Activated naive CD4-positive, alpha-beta T cell treated with anti-CD3 and anti-CD28 coated beads, Interleukin-2, amount 50 U/mL, for 24 hours (primary cell): ENCODE data around the gene SMARCD1.

Source experiments
- H3K27ac Mint-ChIP-seq: one replicate; pipeline ENCODE4 v1.8.0; 2021; ENCODE audit warnings: mild to moderate bottlenecking, mixed read lengths
- H3K27me3 Mint-ChIP-seq: one replicate; pipeline ENCODE4 v1.8.0; 2021; ENCODE audit warnings: mixed read lengths
- H3K36me3 Mint-ChIP-seq: one replicate; pipeline ENCODE4 v1.8.0; 2021; ENCODE audit warnings: mixed read lengths
- H3K4me1 Mint-ChIP-seq: one replicate; pipeline ENCODE4 v1.8.0; 2021; ENCODE audit warnings: mixed read lengths
- H3K4me3 Mint-ChIP-seq: one replicate; pipeline ENCODE4 v1.8.0; 2021; ENCODE audit warnings: mild to moderate bottlenecking, mixed read lengths
- H3K9me3 Mint-ChIP-seq: one replicate; pipeline ENCODE4 v1.8.0; 2021; ENCODE audit warnings: mixed read lengths

The SMARCD1 gene

DNA sequence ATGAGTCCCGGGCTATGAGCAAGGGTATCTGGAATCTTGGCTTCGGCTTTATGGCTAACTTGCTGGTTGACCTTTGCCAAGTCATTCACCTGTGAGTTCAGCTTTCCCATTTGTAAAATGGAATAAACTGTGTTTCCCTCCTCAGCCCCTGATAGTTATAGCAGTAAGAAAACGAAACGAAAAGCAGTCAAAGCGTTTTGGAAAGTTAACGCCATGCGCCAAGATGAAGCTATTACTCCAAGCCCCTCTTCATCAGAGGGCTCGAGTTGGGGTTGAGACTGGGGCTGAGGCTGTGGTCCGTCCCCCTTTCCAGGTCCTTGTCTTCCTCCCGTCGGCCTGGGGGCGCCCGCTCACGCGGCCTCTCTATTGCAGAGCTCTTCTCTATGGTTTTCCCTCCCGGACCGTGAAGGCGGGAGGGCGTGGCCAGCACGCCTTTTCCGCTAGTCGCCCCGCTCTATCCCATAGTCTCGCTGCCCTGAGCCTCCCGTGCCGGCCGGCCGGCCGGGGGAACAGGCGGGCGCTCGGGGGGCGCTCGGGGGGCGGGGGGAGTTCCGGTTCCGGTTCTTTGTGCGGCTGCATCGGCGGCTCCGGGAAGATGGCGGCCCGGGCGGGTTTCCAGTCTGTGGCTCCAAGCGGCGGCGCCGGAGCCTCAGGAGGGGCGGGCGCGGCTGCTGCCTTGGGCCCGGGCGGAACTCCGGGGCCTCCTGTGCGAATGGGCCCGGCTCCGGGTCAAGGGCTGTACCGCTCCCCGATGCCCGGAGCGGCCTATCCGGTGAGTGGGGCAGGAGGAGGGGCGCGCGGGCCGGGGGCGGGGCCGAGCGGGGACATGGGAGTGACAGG lies at the start of gene SMARCD1:
Gene SMARCD1 (plus strand): TSS at position 568 of the 840 bp plus-strand sequence. CDS start 28 bp downstream, at position 596.
- Mint-ChIP-seq H3K27ac (peak within 1 kb of the TSS; percentile 95), H3K27me3 (no peaks in the 10 kb centered on the region), H3K9me3 (no peaks in the 10 kb centered on the region), H3K4me3 (peak within 1 kb of the TSS; percentile 93), H3K4me1 (peaks cover 43% of the 10 kb centered on the region), H3K36me3 (no peaks in the 10 kb centered on the region)

DNA sequence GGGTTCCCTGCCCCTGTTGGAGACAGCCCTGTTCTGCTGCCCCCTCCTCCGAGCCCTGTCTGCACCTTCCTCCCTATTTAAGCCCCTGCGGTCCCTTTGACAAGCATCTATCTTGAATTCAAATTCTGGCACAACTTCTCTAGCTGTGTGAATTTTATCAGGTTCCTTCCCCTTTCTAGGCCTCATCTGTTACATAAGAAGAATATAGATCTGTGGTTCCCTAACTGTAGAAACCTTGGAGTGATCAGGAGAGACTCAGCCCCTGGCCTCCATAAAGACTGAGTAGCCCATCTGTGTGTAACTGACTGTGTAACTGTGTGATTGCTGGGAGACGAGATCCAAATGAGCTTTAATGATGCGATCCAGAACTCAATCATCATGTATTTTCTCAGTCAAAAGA lies 46.8 kb upstream of the SMARCD1 start:
- no peaks in the 10 kb centered on the region for H3K36me3 Mint-ChIP-seq
- no peak overlapping the region for H3K4me3 Mint-ChIP-seq
- no peak overlapping the region for H3K27ac Mint-ChIP-seq
- no peaks in the 10 kb centered on the region for H3K9me3 Mint-ChIP-seq
- H3K4me1 Mint-ChIP-seq, result peaks cover 4% of the 10 kb centered on the region
- peaks cover 3% of the 10 kb centered on the region for H3K27me3 Mint-ChIP-seq

DNA sequence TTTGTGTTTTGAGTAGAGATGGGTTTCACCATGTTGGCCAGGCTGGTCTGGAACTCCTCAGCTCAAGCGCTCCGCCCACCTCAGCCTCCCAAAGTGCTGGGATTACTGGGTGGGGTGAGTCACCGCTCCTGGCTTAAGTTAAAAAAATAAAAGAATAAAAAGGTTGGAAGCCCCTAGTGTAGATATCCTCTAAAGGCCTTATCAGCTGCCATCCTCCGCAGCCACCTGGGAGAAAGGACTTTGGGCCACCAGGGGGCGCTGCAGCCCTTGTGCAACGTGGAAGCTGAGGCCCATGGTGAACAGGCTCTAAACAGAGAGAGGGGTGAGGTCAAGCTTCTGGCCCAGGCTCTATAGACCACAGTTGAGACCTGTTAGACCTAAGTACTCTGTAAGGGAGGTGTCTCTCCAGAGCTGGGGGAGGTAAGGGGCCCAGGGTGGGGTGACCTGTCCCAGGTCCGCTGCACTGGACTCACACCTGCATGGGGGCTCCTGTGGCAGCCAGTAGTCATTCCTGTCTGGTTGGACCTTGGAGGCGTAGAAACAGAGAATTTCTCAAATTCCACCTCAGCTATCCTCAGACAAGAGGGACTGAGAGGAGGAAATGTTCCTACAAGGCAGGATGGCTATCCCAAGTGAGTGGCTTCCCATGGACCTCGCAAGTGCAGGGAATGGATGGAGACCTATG lies 45.8 kb upstream of the SMARCD1 start:
- H3K4me3 Mint-ChIP-seq, result no peak overlapping the region
- H3K27ac Mint-ChIP-seq, result no peak overlapping the region
- no peaks in the 10 kb centered on the region for H3K9me3 Mint-ChIP-seq
- no peaks in the 10 kb centered on the region for H3K36me3 Mint-ChIP-seq
- peaks cover 4% of the 10 kb centered on the region for H3K4me1 Mint-ChIP-seq
- peaks cover 3% of the 10 kb centered on the region for H3K27me3 Mint-ChIP-seq

DNA sequence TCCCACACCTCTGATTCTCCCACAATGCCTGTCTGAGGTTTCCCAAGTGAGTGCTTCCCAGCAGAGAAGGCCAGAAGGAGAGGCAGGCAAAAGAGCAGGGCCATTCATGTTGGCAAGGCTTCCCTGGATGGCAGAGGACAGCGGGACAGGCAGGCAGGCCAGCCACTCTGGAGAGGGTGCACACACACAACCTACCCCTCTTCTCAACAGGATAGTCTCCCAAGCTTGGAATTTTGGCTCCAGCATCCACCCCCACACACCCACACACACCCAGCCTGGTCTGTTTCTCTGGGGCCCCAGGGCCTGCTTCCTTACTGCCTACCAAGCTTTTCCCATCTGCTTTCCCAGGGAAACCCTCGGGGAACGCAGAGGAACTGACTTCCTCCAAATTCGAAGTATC lies 44.5 kb upstream of the SMARCD1 start:
- Mint-ChIP-seq H3K9me3 (no peaks in the 10 kb centered on the region), H3K4me1 (peaks cover 4% of the 10 kb centered on the region), H3K27ac (no peak overlapping the region), H3K4me3 (no peak overlapping the region), H3K27me3 (peaks cover 1% of the 10 kb centered on the region), H3K36me3 (no peaks in the 10 kb centered on the region)

DNA sequence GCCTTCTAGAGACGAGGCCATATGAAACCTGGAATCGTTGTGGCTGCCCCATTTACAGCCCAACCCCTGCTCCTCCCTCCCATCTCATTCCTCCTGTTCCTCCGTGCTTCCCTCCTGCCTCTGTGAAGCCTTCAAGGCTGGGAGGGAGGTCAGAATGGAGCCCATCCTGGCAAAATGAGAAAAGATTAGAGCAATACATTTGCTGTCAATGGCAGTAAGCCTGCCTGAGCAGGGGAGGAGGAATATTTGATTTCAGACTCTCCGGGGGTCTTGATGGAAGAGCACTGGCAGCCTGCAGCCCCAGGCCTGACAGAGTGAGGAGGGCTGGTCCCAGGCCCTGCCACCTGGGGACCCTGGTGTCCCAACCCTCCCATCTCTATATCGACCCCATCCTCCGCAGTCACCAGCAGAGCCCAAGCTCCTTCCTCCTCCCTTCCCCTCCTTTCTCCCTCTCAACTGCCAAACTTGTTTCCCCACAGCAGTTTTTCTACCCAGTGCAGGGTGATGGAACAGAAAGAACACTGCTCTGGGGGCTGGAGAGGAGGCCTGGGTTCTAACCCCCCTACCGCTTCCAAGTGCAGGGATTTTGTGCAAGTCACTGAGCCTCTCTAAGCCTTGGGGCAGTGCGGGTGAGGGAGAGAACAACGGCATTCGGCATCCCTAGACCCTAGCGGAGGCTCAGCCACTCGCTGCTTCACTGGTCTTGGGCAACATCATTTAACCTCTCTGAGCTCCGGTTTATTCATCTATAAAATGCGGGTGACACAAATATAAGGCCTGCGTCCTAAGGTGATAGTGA lies 43.9 kb upstream of the SMARCD1 start:
- Mint-ChIP-seq H3K27me3 (peaks cover under 1% of the 10 kb centered on the region), H3K27ac (no peak overlapping the region), H3K4me3 (no peak overlapping the region)

DNA sequence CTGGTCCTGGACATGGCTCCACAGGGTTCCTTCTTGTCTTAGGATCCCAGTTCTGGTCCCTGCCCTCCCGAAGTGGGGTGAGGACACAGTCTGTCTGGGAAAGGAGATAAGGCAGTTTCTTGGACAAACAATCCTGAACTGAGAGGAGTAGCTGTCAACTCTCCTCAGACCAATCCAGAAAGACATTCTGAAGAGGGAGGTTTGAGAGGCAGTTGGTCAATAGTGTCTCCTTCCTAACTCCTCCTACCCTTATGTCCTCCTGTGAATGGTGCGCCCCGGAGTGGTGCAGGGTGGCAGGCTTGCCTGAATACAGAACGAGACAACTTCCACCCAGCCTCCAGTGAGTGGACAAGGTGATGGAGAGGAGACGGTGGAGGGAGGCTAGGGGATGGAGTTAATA lies 43.2 kb upstream of the SMARCD1 start:
- Mint-ChIP-seq H3K27me3 (no peaks in the 10 kb centered on the region), H3K27ac (no peak overlapping the region), H3K4me1 (peaks cover 4% of the 10 kb centered on the region)

More for the DNA sequence above, 43.9 kb upstream of the SMARCD1 start:
- no peaks in the 10 kb centered on the region for H3K9me3 Mint-ChIP-seq
- H3K36me3 Mint-ChIP-seq, result no peaks in the 10 kb centered on the region
- H3K4me1 Mint-ChIP-seq, result peaks cover 4% of the 10 kb centered on the region

DNA sequence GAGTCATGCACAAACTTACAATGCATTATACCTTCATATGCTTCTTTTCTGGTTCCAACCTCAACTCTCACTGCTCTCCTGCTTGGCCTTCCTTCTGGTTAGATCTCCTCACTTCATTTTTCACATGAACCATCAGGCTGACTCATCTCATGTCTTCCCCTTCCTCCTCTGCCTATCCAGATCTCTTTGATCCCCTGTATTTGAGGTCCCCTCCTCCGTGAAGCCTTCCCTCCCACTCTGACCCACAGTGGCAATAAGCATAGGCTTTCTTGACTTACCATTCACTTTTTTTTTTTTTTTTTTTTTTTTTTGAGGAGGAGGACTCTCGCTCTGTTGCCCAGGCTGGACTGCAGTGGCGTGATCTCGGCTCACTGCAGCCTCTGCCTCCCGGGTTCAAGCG lies 42.4 kb upstream of the SMARCD1 start:
- Mint-ChIP-seq H3K27me3 (no peaks in the 10 kb centered on the region), H3K36me3 (no peaks in the 10 kb centered on the region), H3K27ac (no peak overlapping the region), H3K4me3 (no peak overlapping the region), H3K4me1 (peaks cover 4% of the 10 kb centered on the region), H3K9me3 (no peaks in the 10 kb centered on the region)

More for the DNA sequence above, 43.2 kb upstream of the SMARCD1 start:
- no peaks in the 10 kb centered on the region for H3K36me3 Mint-ChIP-seq
- no peaks in the 10 kb centered on the region for H3K9me3 Mint-ChIP-seq
- no peak overlapping the region for H3K4me3 Mint-ChIP-seq

DNA sequence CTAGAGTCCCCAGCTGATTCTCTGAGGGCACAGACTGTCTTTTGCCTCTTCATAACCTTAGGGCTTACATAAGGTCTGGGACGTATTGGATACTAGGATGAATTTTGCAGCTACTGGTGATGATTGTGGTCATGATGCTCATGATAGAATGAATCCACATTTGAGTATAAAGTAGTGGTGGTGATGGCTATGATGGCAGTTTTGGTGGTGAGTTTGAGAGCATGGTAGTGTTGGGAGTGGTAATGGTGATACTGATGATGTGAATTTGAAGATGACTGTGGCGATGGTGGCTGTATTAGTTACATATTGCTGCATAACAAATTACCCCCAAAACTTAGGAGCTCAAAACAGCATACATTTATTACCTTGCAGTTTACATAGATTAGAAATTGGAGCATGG lies 41.8 kb upstream of the SMARCD1 start:
- no peak overlapping the region for H3K4me3 Mint-ChIP-seq
- no peaks in the 10 kb centered on the region for H3K9me3 Mint-ChIP-seq
- peaks cover 4% of the 10 kb centered on the region for H3K4me1 Mint-ChIP-seq
- H3K27ac Mint-ChIP-seq, result no peak overlapping the region
- H3K36me3 Mint-ChIP-seq, result no peaks in the 10 kb centered on the region
- no peaks in the 10 kb centered on the region for H3K27me3 Mint-ChIP-seq

DNA sequence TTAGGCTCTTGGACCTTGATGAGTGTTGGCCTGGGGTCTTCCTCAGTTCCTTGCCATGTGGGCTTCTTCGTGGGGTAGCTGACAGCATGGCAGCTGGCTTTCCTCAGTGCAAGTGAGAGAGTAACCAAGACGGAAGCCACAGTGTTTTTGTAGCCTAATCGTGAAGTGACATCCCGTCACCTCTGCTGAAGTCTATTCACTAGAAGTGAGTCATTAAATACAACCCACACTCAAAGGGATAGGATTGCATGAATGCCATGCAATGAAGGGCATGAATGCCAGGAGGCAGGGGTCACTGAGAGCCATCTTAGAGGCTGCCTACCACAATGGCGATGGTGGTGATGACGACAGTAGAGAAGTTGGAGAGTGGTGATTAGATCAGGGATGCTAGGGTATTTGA lies 41.3 kb upstream of the SMARCD1 start:
- peaks cover 4% of the 10 kb centered on the region for H3K4me1 Mint-ChIP-seq
- no peak overlapping the region for H3K4me3 Mint-ChIP-seq
- H3K9me3 Mint-ChIP-seq, result no peaks in the 10 kb centered on the region
- no peaks in the 10 kb centered on the region for H3K27me3 Mint-ChIP-seq
- H3K36me3 Mint-ChIP-seq, result no peaks in the 10 kb centered on the region
- H3K27ac Mint-ChIP-seq, result no peak overlapping the region

DNA sequence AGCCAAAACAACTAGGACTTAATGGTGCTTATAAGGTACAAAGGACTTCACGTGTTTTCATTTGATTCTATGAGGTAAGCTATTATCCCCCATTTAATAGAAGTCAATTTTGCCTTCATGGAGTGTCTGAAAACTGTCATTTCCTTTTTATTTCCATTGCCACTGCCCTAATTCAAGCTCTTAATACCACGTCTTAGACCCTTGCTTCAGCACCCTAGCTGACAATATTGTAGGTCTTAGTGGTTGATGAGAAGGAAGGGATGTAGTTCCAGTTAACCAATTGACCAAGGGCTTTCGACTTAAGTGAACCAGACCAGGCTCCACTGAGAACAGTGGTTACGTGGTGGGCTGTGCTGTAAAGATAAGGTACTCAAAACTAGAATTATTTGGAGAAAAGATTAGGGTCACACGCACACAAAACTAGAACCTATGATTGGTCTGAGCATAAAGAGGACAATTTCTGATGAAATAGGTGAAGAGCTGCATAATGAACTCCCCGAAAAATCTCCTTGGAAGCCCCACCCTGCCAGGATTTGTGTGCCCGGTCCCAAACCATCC lies 37.4 kb upstream of the SMARCD1 start:
- Mint-ChIP-seq H3K27ac (no peak overlapping the region), H3K4me3 (no peak overlapping the region), H3K36me3 (no peaks in the 10 kb centered on the region), H3K4me1 (peaks cover under 1% of the 10 kb centered on the region), H3K9me3 (no peaks in the 10 kb centered on the region), H3K27me3 (peaks cover 19% of the 10 kb centered on the region)

DNA sequence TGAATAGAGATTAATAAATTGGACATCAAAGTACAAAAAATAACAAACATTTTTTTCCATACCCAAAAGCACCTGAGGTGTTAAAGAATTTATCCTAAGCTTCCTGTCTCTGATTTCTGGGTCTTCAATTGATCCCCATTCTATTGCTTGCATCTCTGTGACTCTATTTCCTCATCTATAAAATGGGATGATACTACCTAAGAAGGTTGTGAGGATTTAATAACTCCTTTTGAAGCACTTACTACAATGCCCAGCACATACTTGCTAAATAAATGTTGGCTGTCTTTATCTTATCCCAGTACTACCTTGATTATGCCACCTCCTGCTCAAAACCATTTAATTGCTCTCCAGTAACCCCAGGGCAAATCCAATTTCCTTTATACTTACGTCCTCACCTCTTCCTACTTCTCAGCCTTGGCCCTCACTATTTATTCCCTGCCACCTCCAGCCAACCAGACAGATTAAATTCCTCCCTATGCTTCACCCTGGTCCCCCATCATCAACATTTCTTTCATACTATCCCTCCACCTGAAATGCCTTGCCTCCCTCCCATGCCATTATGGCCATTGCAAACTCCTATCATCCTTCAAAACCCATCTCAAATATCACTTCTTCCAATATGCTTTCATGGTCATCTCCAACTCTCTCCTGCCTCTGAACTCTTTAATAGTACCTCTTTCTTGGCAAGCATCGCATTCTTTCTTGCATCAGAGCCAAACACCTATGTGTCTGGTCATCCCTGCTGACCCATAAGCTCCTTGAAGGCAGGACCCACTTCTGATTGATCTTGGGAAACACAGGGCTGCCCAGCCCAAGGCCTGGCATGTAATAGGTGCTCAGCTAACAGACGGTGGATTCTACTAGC lies 35.7 kb upstream of the SMARCD1 start:
- Mint-ChIP-seq H3K9me3 (no peaks in the 10 kb centered on the region), H3K36me3 (no peaks in the 10 kb centered on the region), H3K4me1 (no peaks in the 10 kb centered on the region), H3K4me3 (no peak overlapping the region), H3K27me3 (peaks cover 23% of the 10 kb centered on the region), H3K27ac (no peak overlapping the region)

DNA sequence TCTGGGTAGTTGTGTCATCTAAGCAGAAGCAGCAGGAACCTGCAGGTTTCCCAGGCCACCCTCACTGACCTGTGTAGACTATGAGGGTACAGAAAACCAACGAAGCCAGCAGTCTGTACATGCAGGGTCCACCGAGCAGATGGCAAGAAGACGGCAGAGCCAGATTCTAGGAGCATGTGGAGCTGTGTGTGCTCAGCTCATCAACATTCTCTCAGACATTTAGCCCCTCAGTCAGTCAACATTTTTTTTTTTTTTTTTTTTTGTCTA lies 35.1 kb upstream of the SMARCD1 start:
- Mint-ChIP-seq H3K4me3 (no peak overlapping the region), H3K4me1 (no peaks in the 10 kb centered on the region), H3K27ac (no peak overlapping the region), H3K9me3 (no peaks in the 10 kb centered on the region), H3K36me3 (no peaks in the 10 kb centered on the region), H3K27me3 (peaks cover 23% of the 10 kb centered on the region)

DNA sequence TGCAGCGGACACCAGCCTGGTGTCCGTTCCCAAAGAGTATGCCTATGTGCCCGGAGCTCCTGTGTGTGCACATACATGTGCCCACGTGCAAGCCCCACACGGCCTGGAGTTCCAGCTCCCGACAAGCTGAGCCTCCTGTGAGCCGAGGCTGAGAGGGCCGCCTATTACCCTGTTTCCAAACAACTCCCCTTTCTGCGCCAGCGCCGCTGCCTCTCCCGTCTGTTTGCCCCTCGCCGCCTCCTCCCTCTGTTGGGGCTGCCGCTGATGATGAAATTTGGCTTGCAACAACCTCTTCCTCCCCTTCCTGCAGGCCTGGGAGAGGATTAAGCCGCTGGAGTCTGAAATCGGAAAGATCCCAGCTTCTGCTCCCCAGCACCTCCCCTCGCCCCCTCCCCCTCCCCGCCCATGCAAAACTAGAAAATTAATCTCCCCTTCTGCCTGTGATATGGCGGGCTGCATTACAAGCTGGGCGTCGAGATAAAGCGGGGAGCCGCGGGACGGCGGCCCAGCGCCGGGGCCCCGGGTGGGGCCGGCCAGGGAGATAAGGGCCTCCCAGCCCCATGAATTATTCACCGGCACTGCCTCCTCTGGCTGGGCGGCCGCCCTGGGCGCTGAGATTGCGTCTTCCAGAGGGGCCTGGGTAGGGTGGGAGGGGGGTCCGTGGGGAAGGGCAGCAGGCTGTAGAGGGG lies 34.6 kb upstream of the SMARCD1 start:
- Mint-ChIP-seq H3K4me3 (no peak overlapping the region), H3K36me3 (no peaks in the 10 kb centered on the region), H3K4me1 (peaks cover under 1% of the 10 kb centered on the region), H3K27me3 (peaks cover 23% of the 10 kb centered on the region), H3K9me3 (no peaks in the 10 kb centered on the region), H3K27ac (no peak overlapping the region)

DNA sequence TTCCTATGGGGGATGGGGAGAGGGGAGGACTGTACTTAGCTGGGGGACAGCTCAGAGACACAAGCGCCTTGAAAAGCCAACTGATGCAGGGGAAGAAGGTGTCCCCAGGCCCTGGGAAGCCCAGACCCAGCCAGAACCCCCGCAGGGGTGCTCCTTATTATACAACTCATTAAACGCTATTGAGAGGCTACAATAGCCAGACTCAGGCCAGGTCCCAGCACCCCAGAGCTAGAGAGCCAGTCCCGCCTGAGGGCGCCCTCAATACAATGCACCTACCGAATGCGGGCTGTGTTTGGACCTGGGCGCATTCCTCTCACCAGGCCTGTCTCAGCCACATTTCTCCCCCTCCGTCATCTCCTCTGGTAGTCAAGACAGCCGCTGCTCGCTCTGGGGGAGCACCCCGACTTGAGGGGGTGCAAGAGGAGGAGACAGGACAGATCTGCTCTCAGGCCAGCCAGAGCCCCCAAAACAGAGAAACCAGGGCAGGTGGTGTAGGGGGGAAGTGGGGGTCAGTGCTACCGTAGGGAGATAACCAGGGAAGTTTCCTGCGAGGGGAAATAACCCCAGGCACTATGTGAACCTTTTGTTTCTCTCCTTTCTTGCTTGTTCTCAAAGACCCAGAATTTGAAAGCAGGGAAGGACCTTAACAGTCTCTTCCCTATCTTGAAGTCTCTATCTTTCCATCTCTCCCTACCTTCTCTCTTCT lies 33.9 kb upstream of the SMARCD1 start:
- Mint-ChIP-seq H3K4me1 (peaks cover 8% of the 10 kb centered on the region), H3K27ac (no peak overlapping the region), H3K36me3 (no peaks in the 10 kb centered on the region), H3K27me3 (peaks cover 27% of the 10 kb centered on the region), H3K9me3 (no peaks in the 10 kb centered on the region), H3K4me3 (peak overlapping the region; percentile 0)
